ENCODE results near the gene SLC25A13.

DNA sequence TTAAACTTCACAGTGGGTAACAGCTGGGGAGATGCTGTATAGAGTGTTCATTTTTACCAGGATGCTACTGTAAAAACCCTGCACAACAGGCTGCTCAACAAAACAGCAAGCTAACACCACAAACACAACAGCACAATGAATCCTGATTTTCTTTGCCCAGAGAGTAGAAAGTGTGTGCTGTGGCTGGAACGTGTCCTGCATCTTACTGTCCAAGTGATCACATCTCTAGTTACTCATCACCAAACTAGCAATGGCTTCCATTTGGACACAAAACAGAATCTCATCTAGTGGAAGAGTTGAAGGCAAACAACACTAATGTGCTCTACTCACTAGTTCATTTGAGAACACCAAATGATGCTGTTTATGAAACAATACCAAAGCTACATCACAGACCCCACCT, 121.2 kb downstream of the SLC25A13 start:
- TF ChIP-seq, protein P1, sequence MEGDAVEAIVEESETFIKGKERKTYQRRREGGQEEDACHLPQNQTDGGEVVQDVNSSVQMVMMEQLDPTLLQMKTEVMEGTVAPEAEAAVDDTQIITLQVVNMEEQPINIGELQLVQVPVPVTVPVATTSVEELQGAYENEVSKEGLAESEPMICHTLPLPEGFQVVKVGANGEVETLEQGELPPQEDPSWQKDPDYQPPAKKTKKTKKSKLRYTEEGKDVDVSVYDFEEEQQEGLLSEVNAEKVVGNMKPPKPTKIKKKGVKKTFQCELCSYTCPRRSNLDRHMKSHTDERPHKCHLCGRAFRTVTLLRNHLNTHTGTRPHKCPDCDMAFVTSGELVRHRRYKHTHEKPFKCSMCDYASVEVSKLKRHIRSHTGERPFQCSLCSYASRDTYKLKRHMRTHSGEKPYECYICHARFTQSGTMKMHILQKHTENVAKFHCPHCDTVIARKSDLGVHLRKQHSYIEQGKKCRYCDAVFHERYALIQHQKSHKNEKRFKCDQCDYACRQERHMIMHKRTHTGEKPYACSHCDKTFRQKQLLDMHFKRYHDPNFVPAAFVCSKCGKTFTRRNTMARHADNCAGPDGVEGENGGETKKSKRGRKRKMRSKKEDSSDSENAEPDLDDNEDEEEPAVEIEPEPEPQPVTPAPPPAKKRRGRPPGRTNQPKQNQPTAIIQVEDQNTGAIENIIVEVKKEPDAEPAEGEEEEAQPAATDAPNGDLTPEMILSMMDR (IDR thresholded peaks at IDR 0.05) = no peak
- no peak for TF ChIP-seq POLR2A (IDR thresholded peaks at IDR 0.05)

Measured in uterus (tissue), 2 donors.